Common myeloid progenitor, CD34-positive (primary cell): ENCODE data around the gene AMD1.
A peak's percentile ranks its signal among the peaks of the same experiment; 100 is the strongest.

Source experiments
- CTCF ChIA-PET: fragments of 350-600 bp; sonication (Branson Sonifier 250); formaldehyde crosslinking; loops from one replicate; lab custom pipeline; 2021; ENCODE audit warnings: antibody characterized with exemption; lab: Charles Lee
- POLR2A ChIA-PET: fragments of 350-600 bp; sonication (Branson Sonifier 250); formaldehyde crosslinking; loops from one replicate; lab custom pipeline; 2021; ENCODE audit warnings: antibody characterized with exemption; lab: Charles Lee
- DNase-seq, 3 donors: peaks; one replicate each; pipeline versions ENCODE4 v3.0.0 to v3.0.0-alpha.2; 2013
- H3K27ac ChIP-seq, 2 experiments: 1 replicate in 1 of 2; 2 replicates in 1 of 2; pipeline ENCODE4 v1.7.0; 2013; ENCODE audit warnings: inconsistent platforms in 2 of 2, low read length in 2 of 2, mild to moderate bottlenecking in 2 of 2, low read depth in 1 of 2, moderate library complexity in 1 of 2; ENCODE audit not compliant: severe bottlenecking in 2 of 2, insufficient read depth in 1 of 2, poor library complexity in 1 of 2
- H3K27me3 ChIP-seq, 5 experiments: replicated peaks in 2 of 5; 1 replicate in 3 of 5; 2 replicates in 2 of 5; pipeline versions ENCODE4 v1.6.1 to v1.7.0; 2013; ENCODE audit warnings: low read length in 4 of 5, mild to moderate bottlenecking in 2 of 5, moderate library complexity in 2 of 5, inconsistent platforms in 1 of 5; ENCODE audit not compliant: insufficient read depth in 5 of 5, control insufficient read depth in 4 of 5
- H3K36me3 ChIP-seq, 4 experiments: 1 replicate in 2 of 4; 2 replicates in 2 of 4; pipeline versions ENCODE4 v1.6.1 to v1.7.0; 2013; ENCODE audit warnings: low read length in 3 of 4, control low read depth in 1 of 4, mild to moderate bottlenecking in 1 of 4; ENCODE audit not compliant: control insufficient read depth in 4 of 4, insufficient read depth in 4 of 4
- H3K4me1 ChIP-seq, 4 experiments: 1 replicate in 3 of 4; 2 replicates in 1 of 4; pipeline versions ENCODE4 v1.6.1 to v1.7.1; 2013; ENCODE audit warnings: low read length in 3 of 4, mild to moderate bottlenecking in 3 of 4, control low read depth in 1 of 4, inconsistent platforms in 1 of 4, moderate library complexity in 1 of 4; ENCODE audit not compliant: control insufficient read depth in 4 of 4, insufficient read depth in 4 of 4; ENCODE audit errors: control extremely low read depth in 1 of 4
- H3K4me3 ChIP-seq, 7 experiments: 1 replicate in 4 of 7; 2 replicates in 3 of 7; pipeline versions ENCODE4 v1.5.1 to v1.7.0; 2013; ENCODE audit warnings: mild to moderate bottlenecking in 7 of 7, low read length in 6 of 7, moderate library complexity in 6 of 7, inconsistent platforms in 2 of 7, low read depth in 2 of 7, control low read depth in 1 of 7; ENCODE audit not compliant: insufficient read depth in 4 of 7, control insufficient read depth in 1 of 7; ENCODE audit errors: extremely low read depth in 1 of 7
- H3K9me3 ChIP-seq, 5 experiments: 1 replicate in 4 of 5; 2 replicates in 1 of 5; pipeline versions ENCODE4 v1.6.1 to v1.7.1; 2013; ENCODE audit warnings: low read length in 4 of 5, mild to moderate bottlenecking in 2 of 5, inconsistent platforms in 1 of 5, low read depth in 1 of 5, moderate library complexity in 1 of 5; ENCODE audit not compliant: control insufficient read depth in 4 of 5, insufficient read depth in 2 of 5; ENCODE audit errors: control extremely low read depth in 1 of 5
- WGBS: methylation state at CpG from one replicate; pipeline ENCODE4 v1.1.5; 2013; ENCODE audit not compliant: insufficient coverage; 5-methylcytosine and 5-hydroxymethylcytosine counted together

AMD1 gene

DNA sequence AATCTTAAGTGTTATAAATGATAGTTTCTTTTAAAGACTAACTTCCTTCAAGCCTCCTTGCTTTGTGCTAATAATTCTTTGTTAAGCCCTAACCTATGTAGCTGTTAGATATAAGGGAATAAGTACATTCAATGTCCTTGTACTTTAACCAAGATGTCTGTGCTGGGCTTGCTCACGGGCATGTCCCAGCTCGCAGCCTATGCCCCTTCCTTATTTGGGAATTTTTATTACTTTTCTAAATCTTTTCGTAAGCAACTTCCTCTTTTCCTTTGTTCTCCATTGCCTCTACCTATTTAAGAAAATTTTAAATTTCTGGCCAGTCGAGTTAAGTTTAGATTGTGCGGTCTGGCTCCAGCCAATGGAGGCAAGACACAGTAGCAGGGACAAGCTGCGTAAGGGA is 33.3 kb upstream of the AMD1 start:
- Histone ChIP-seq H3K27ac (no peak overlapping the region), H3K9me3 (no peaks in the 10 kb centered on the region), H3K4me3 (peak overlapping the region in 1 of 7 experiments; percentile 16), H3K27me3 (no peaks in the 10 kb centered on the region), H3K36me3 (no peaks in the 10 kb centered on the region), H3K4me1 (peaks cover 0 to 5% (median 0%) of the 10 kb centered on the region in 4 experiments)
- POLR2A ChIA-PET: no interaction called here
- CTCF ChIA-PET: interaction anchor here (1.3 kb wide), 1 partner anchor 11 kb away, joined by 3 read pairs; no protein-coding TSS in a partner anchor
- WGBS: no CpG with 5 or more reads among the region's 6 CpGs
- peak in 1 of 3 donors; percentile 20 for DNase-seq

DNA sequence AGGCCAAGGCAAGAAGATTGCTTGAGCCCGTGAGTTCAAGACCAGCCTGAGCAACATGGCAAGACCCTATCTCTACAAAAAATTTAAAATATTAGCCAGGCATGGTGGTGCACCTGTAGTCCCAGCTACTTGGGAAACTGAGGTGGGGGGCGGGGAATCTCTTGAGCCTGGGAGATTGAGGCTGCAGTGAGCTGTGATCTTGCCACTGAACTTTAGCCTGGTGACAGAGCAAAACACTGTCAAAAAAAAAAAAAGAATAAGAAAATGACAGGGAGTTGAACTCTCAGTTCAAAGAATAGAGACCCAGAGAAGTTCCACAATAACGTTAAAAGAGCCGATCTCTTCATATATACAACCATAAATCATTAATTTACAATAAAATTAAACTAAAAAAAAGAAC is 24.8 kb upstream of the AMD1 start:
- no peak for DNase-seq
- ChIA-PET POLR2A (no interaction called here), CTCF (interaction anchor here (1.1 to 1.4 kb wide), 2 partner anchors 24 to 29 kb away, joined by 3 read pairs; no protein-coding TSS in a partner anchor)
- Histone ChIP-seq H3K4me1 (no peaks in the 10 kb centered on the region), H3K27ac (no peak overlapping the region), H3K36me3 (no peaks in the 10 kb centered on the region), H3K27me3 (no peaks in the 10 kb centered on the region), H3K9me3 (no peaks in the 10 kb centered on the region), H3K4me3 (no peak overlapping the region)
- 100% methylated on average over 2 of the region's 4 CpGs for WGBS

DNA sequence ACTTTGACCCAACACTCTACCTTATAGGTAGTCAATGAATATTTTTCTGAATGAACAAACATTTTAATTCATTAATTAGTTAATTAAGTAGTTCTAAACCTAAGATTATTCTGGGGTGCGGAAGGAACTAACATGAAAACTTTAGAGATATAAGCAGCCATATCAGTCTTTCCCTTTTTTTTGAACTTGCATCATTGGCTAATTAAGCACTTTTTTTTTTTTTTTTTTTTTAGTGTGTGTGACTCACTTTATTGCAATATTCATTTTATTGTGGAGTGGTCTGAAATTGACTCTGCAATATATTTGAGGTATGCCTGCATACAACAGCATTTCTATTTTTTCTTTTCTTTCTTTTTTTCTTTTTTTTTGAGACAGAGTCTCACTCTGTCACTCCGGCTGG is 21.8 kb upstream of the AMD1 start:
- H3K4me3 ChIP-seq: no peak overlapping the region
- no peaks in the 10 kb centered on the region for H3K36me3 ChIP-seq
- no peak for DNase-seq
- POLR2A ChIA-PET: no interaction called here
- CTCF ChIA-PET: no interaction called here
- no peaks in the 10 kb centered on the region for H3K27me3 ChIP-seq
- peaks cover 0 to 6% (median 0%) of the 10 kb centered on the region in 4 experiments for H3K4me1 ChIP-seq
- no peak overlapping the region for H3K27ac ChIP-seq
- no CpG with 5 or more reads among the region's 2 CpGs for WGBS
- no peaks in the 10 kb centered on the region for H3K9me3 ChIP-seq

DNA sequence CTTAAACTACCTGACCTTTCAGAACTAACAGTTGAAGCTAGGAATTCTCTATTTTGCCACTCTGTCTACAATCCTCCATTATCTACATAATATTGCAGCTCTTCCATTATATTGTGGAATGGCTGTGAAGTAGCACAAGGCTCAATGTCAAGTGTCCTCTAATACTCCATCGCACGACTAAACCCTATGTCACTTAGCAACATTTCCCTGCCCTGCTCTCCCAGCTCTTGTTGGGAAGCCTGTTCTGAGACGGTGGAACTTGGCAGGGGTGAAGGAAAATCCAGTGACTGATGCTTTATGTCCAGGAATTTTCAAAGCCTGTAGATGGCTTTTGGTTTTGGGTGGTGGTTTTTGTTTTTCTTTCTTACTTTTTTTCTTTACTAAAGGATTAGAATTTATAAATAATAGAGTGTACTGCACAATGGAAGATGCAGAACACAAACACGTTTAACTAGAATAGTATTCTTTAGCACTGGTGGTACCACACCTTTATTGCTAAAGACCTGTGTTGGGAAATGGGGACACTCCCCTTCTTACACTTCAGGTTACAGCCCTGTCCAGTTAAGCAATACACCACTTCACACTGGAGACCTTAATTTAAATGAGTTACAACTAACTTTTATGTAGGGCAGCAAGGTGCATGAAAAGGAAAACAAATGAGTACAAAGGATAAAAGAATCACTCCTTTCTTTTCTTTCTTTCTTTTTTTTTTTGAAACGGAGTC is 20.7 kb upstream of the AMD1 start:
- no peak overlapping the region for H3K27ac ChIP-seq
- WGBS: 80% methylated on average over 1 of the region's 5 CpGs

DNA sequence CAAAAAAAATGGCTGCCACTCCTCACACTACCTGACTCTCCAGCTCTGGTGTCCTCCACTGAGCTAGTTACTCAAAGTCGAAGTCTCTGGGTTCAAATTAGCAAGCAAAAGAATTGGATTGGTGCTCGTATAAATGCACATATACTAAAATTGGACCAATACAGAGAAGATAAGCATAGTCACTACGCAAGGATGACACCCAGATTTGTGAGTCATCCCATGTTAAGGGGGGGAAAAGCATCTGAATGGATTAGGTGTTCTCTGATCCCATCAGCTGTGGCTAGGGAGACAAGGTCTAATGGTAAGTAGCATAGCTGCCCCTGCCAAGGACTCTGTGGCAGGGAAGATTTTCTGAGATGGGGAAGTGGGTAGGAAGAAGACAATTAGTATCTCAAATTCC is 18.3 kb upstream of the AMD1 start:
- ChIA-PET POLR2A (interaction anchor here (1.9 kb wide), 1 partner anchor 20 kb away, joined by 5 read pairs; no protein-coding TSS in a partner anchor), CTCF (interaction anchor here (1.0 to 1.7 kb wide), 4 partner anchors 10 to 41 kb away, joined by 3 to 10 read pairs (median 4); partner anchors contain the start of gene CDK19)
- H3K4me3 ChIP-seq: no peak overlapping the region
- no peaks in the 10 kb centered on the region for H3K27me3 ChIP-seq
- DNase-seq: peak in 2 of 3 donors; percentile 25 to 44
- no peaks in the 10 kb centered on the region for H3K36me3 ChIP-seq
- H3K27ac ChIP-seq: no peak overlapping the region
- WGBS: 90% methylated on average over 2 of the region's 3 CpGs
- no peaks in the 10 kb centered on the region for H3K9me3 ChIP-seq
- H3K4me1 ChIP-seq: peaks cover 2 to 26% (median 16%) of the 10 kb centered on the region in 4 experiments

More for the DNA sequence above, 20.7 kb upstream of the AMD1 start:
- no peaks in the 10 kb centered on the region for H3K36me3 ChIP-seq
- H3K4me1 ChIP-seq: peaks cover 0 to 11% (median 3%) of the 10 kb centered on the region in 4 experiments
- ChIA-PET POLR2A (no interaction called here), CTCF (no interaction called here)
- no peak for DNase-seq
- no peak overlapping the region for H3K4me3 ChIP-seq
- no peaks in the 10 kb centered on the region for H3K9me3 ChIP-seq
- H3K27me3 ChIP-seq: no peaks in the 10 kb centered on the region

DNA sequence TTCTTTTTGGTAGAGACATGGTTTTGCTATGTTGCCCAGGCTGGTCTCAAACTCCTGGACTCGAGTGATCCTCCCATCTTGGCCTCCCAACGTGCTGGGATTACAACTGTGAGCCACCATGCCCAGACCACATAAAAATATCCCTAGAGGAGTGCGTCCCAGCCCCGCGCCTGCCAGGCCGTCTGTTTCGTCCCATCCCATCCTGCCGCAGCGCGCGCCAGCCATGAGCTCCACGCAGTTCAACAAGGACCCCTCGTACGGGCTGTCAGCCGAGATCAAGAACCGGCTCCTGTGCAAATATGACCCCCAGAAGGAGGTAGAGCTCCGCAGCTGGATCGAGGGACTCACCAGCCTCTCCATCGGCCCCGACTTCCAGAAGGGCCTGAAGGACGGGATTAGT is 16.6 kb upstream of the AMD1 start:
- no peak overlapping the region for H3K27ac ChIP-seq
- H3K4me3 ChIP-seq: no peak overlapping the region
- 98% methylated on average over 21 of the region's 21 CpGs for WGBS
- H3K27me3 ChIP-seq: no peaks in the 10 kb centered on the region
- ChIA-PET POLR2A (interaction anchor here (1.2 kb wide), 1 partner anchor 15 kb away, joined by 3 read pairs; no protein-coding TSS in a partner anchor), CTCF (interaction anchor here (0.6 to 1.9 kb wide), 5 partner anchors 16 to 90 kb away, joined by 3 to 6 read pairs (median 3); partner anchors contain the start of gene AMD1)
- no peaks in the 10 kb centered on the region for H3K9me3 ChIP-seq
- peaks cover 2 to 26% (median 16%) of the 10 kb centered on the region in 4 experiments for H3K4me1 ChIP-seq
- DNase-seq: no peak
- H3K36me3 ChIP-seq: no peaks in the 10 kb centered on the region
